HG03196 (cell line): ENCODE results near the gene UFD1.

Experiments used
- ATAC-seq: cut with Tn5 transposase; IDR thresholded peaks from one replicate; pipeline ENCODE4 v1.9.1; 2021; ENCODE audit not compliant: unreplicated experiment

Gene UFD1

GRCh38 chr22:19473578-19473977 lies 5.4 kb downstream of the UFD1 start:
- no peak for ATAC-seq

- no peak for ATAC-seq
Measured at GRCh38 chr22:19472233-19472632, 6.8 kb downstream of the UFD1 start.

GRCh38 chr22:19471572-19471971 lies 7.4 kb downstream of the UFD1 start:
- no peak for ATAC-seq

GRCh38 chr22:19470010-19470409 lies 9.0 kb downstream of the UFD1 start:
- no peak for ATAC-seq

- ATAC-seq: no peak
Measured at GRCh38 chr22:19469421-19469820, 9.6 kb downstream of the UFD1 start.

GRCh38 chr22:19467912-19468311 lies 11.1 kb downstream of the UFD1 start:
- no peak for ATAC-seq

- no peak for ATAC-seq
Measured at GRCh38 chr22:19466848-19467752, 11.9 kb downstream of the UFD1 start.

GRCh38 chr22:19466126-19466716 lies 12.8 kb downstream of the UFD1 start:
- no peak for ATAC-seq

GRCh38 chr22:19464975-19465374 lies 14.0 kb downstream of the UFD1 start:
- ATAC-seq: no peak

- ATAC-seq: no peak
Measured at GRCh38 chr22:19464546-19464945, 14.4 kb downstream of the UFD1 start.

GRCh38 chr22:19463491-19464469 lies 15.2 kb downstream of the UFD1 start:
- ATAC-seq: no peak

- no peak for ATAC-seq
Measured at GRCh38 chr22:19463008-19463407, 16.0 kb downstream of the UFD1 start.

- no peak for ATAC-seq
Measured at GRCh38 chr22:19461506-19461905, 17.5 kb downstream of the UFD1 start.

GRCh38 chr22:19460036-19460435 lies 19.0 kb downstream of the UFD1 start:
- no peak for ATAC-seq

GRCh38 chr22:19457828-19458428 lies 21.1 kb downstream of the UFD1 start:
- ATAC-seq: no peak

- ATAC-seq: no peak
Measured at GRCh38 chr22:19456541-19456940, 22.5 kb downstream of the UFD1 start.

- ATAC-seq: no peak
Measured at GRCh38 chr22:19455585-19456370, 23.2 kb downstream of the UFD1 start.

- ATAC-seq: no peak
Measured at GRCh38 chr22:19455033-19455432, 24.0 kb downstream of the UFD1 start.

GRCh38 chr22:19454156-19454555 lies 24.8 kb downstream of the UFD1 start:
- ATAC-seq: no peak

GRCh38 chr22:19453718-19454117 lies 25.3 kb downstream of the UFD1 start:
- no peak for ATAC-seq
